ENCODE data around the gene ALG3. TPM values are rescaled to one million over a fixed set of nuclear protein-coding genes. Genes with fewer than 3 reads are reported as not detected.

ALG3 gene
- total RNA-seq, 1 donor from 2014 or later: 30.1 TPM

DNA sequence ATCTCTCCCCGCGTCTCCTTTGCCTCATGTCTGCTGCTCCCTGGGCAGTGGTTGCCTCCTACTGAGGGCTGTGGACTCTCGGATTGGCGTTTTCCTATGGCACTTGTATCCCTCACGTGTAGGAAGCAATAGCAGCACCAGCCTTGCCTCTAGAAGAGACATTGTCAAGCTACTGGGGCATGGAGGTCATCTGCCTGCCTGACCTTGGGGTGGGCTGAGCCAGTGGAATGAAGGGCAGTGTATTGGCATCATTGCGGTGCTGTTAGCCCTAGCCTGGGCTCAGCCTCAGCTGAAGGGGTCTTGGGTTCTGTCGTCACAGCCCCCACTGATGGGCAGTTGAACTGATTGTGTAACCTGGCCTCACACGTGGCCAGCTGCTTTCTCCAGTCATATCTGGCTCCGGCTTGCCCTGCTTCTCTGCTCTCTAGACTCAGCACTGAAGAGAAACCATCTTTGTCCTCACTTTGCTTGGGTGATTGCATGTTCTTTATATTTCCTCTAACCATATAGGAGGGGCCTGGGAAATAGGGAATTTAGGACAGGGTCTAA, 54.7 kb downstream of the ALG3 start:
- intact Hi-C loops (cut with DNase I): no loop called here
- DNase-seq (no peak), ATAC-seq (peak in 1 of 2 donors; percentile 17)
- no peak overlapping the region for H3K27ac ChIP-seq
- H3K4me3 ChIP-seq: no peak overlapping the region
- H3K4me1 ChIP-seq: no peaks in the 10 kb centered on the region
- TF ChIP-seq, protein P1, sequence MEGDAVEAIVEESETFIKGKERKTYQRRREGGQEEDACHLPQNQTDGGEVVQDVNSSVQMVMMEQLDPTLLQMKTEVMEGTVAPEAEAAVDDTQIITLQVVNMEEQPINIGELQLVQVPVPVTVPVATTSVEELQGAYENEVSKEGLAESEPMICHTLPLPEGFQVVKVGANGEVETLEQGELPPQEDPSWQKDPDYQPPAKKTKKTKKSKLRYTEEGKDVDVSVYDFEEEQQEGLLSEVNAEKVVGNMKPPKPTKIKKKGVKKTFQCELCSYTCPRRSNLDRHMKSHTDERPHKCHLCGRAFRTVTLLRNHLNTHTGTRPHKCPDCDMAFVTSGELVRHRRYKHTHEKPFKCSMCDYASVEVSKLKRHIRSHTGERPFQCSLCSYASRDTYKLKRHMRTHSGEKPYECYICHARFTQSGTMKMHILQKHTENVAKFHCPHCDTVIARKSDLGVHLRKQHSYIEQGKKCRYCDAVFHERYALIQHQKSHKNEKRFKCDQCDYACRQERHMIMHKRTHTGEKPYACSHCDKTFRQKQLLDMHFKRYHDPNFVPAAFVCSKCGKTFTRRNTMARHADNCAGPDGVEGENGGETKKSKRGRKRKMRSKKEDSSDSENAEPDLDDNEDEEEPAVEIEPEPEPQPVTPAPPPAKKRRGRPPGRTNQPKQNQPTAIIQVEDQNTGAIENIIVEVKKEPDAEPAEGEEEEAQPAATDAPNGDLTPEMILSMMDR (IDR thresholded peaks at IDR 0.05): no peak
- H3K9me3 ChIP-seq: no peaks in the 10 kb centered on the region
- H3K36me3 ChIP-seq: peaks cover 76% of the 10 kb centered on the region
- H3K27me3 ChIP-seq (ENCODE audit: low read depth): no peaks in the 10 kb centered on the region

DNA sequence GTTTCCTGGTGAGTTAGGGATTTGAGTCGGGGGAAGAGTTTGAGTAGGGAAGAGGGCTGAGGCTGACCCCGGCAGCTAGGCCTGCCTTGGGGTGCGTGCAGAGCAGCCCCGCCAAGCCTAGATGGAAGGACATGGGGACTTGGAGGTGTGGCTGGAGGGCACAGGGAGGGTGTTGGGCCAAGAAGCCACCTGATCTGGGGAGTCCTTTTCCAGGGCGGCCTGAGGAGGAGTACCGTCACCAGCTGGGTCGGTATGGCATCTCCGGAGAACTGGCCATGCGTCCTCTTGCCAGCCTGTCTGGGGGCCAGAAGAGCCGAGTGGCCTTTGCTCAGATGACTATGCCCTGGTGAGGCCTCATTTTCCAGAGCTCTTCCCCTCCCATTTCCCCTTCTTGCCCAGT, 55.9 kb downstream of the ALG3 start:
- Histone ChIP-seq H3K27me3 (ENCODE audit: low read depth) (no peaks in the 10 kb centered on the region), H3K4me3 (no peak overlapping the region), H3K9me3 (no peaks in the 10 kb centered on the region), H3K27ac (no peak overlapping the region), H3K36me3 (peaks cover 88% of the 10 kb centered on the region), H3K4me1 (peaks cover 3% of the 10 kb centered on the region)
- ATAC-seq: no peak
- no peak for DNase-seq
- TF ChIP-seq, protein P1 (IDR thresholded peaks at IDR 0.05): no peak
- intact Hi-C loops (cut with DNase I): no loop called here

Small RNA genes lying within 50 kb of the gene (microRNA-seq; reads per million reads assigned to microRNA genes)
- not detected for gene MIR1224 (ENCODE audit: borderline number of aligned reads)

Other genes starting within 250 kb of the ALG3 start
- 38.0 TPM for gene ABCC5, start 231.1 kb downstream of the ALG3 start, total RNA-seq
- not detected for gene HTR3D, start 217.2 kb downstream of the ALG3 start, total RNA-seq
- gene HTR3C, start 195.9 kb downstream of the ALG3 start, total RNA-seq: 0.44 TPM
- not detected for gene HTR3E, start 151.9 kb downstream of the ALG3 start, total RNA-seq
- gene EIF2B5, start 113.6 kb downstream of the ALG3 start, total RNA-seq: 41.9 TPM
- 55.1 TPM for gene DVL3, start 93.6 kb downstream of the ALG3 start, total RNA-seq
- 241 TPM for gene AP2M1, start 74.1 kb downstream of the ALG3 start, total RNA-seq
- 60.7 TPM for gene ABCF3, start 62.8 kb downstream of the ALG3 start, total RNA-seq
- 0.47 TPM for gene VWA5B2, start 19.4 kb downstream of the ALG3 start, total RNA-seq
- gene EEF1AKMT4, start 710 bp upstream of the ALG3 start, total RNA-seq: 2.6 TPM
- gene CAMK2N2, start 12.6 kb upstream of the ALG3 start, total RNA-seq: not detected
- not detected for gene ECE2, start 27.1 kb upstream of the ALG3 start, total RNA-seq
- gene PSMD2, start 50.3 kb upstream of the ALG3 start, total RNA-seq: 135 TPM
- 271 TPM for gene EIF4G1, start 65.6 kb upstream of the ALG3 start, total RNA-seq
- 17.0 TPM for gene FAM131A, start 88.6 kb upstream of the ALG3 start, total RNA-seq
- gene CLCN2, start 112.6 kb upstream of the ALG3 start, total RNA-seq: 4.4 TPM
- gene POLR2H, start 112.7 kb upstream of the ALG3 start, total RNA-seq: 53.3 TPM
- 0.24 TPM for gene THPO, start 129.2 kb upstream of the ALG3 start, total RNA-seq
- 4.1 TPM for gene CHRD, start 131.1 kb upstream of the ALG3 start, total RNA-seq

Data from lower lobe of right lung (tissue), 2 donors.